Upper lobe of left lung (tissue), 6 donors: ENCODE data around the gene TLE2. TPM values are rescaled to one million over a fixed set of nuclear protein-coding genes. Genes with fewer than 3 reads are reported as not detected.

ENCODE experiments used
- ATAC-seq, 2 donors: fragments of 200-7000 bp; cut with Tn5 transposase; one replicate each; pipeline ENCODE4 v1.9.1; 2022; ENCODE audit warnings: mild to moderate bottlenecking in 2 of 2, moderate library complexity in 2 of 2; ENCODE audit not compliant: low FRiP score in 2 of 2
- DNase-seq, 2 donors: peaks; one replicate each; pipeline ENCODE4 v3.0.0-alpha.2; 2019 to 2020
- H3K27ac ChIP-seq, 4 donors: fragments of 200-600 bp; sonication (generic); one replicate each; pipeline ENCODE4 v1.5.1; 2016 to 2019
- H3K27me3 ChIP-seq, 4 donors: fragments of 200-600 bp; sonication (generic); one replicate each; pipeline ENCODE4 v1.5.1; 2017 to 2019
- H3K36me3 ChIP-seq, 4 donors: fragments of 200-600 bp; sonication (generic); one replicate each; pipeline ENCODE4 v1.5.1; 2016 to 2019
- H3K4me1 ChIP-seq, 4 donors: fragments of 200-600 bp; sonication (generic); one replicate each; pipeline ENCODE4 v1.5.1; 2018 to 2019
- H3K4me3 ChIP-seq, 4 donors: fragments of 200-600 bp; sonication (generic); one replicate each; pipeline ENCODE4 v1.5.1; 2017 to 2019; ENCODE audit warnings: mild to moderate bottlenecking in 2 of 4, moderate library complexity in 1 of 4
- H3K9me3 ChIP-seq, 4 donors: fragments of 200-600 bp; sonication (generic); one replicate each; pipeline ENCODE4 v1.5.1; 2018 to 2019
- CTCF ChIP-seq, 6 experiments: fragments of 450-650 bp in 4 of 6; fragments of 200-600 bp in 2 of 6; sonication (generic) in 2 of 6; IDR thresholded peaks; one replicate each; pipeline ENCODE4 v1.5.1; 2016 to 2019; ENCODE audit warnings: antibody characterized with exemption in 6 of 6
- EP300 ChIP-seq, 4 donors: sonication (generic); formaldehyde crosslinking; IDR thresholded peaks; one replicate each; pipeline ENCODE4 v1.5.1; 2017; ENCODE audit warnings: antibody characterized with exemption in 4 of 4, control low read depth in 2 of 4
- POLR2A ChIP-seq, 4 donors: fragments of 450-650 bp; IDR thresholded peaks; one replicate each; pipeline ENCODE4 v1.5.1; 2016 to 2017; ENCODE audit warnings: antibody characterized with exemption in 4 of 4, mild to moderate bottlenecking in 2 of 4
- POLR2AphosphoS5 ChIP-seq, 2 donors: sonication (generic); formaldehyde crosslinking; IDR thresholded peaks; one replicate each; pipeline ENCODE4 v1.5.1; 2017; ENCODE audit warnings: antibody characterized with exemption in 2 of 2
- WGBS, 2 donors: methylation state at CpG; one replicate each; pipeline ENCODE4 v1.1.5; 2017 to 2018; 5-methylcytosine and 5-hydroxymethylcytosine counted together
- total RNA-seq, 6 donors: library from RNA; depleted of rRNA in 4 of 6; stranded (reverse); fragments of >200 nt in 4 of 6; gene quantifications; one replicate each; pipeline versions ENCODE4 v1.1.0 to v1.2.1, GENCODE V29; 2016 to 2021
- donor health status: DM: no; HTN: no; CAD: no; lungs with moderate emphysema.
- donor health status: DM: no; HTN: yes; CAD: no; lungs with severe emphysema.

The TLE2 gene
- total RNA-seq, 6 donors from 2014 or later = 35.0 to 115 (median 56.0) TPM

GRCh38 chr19:3006075-3006767 is 22.9 kb downstream of the TLE2 start:
- no peaks in the 10 kb centered on the region for H3K9me3 ChIP-seq
- TF ChIP-seq CTCF (IDR thresholded peaks at IDR 0.05) = no peak
- TF ChIP-seq POLR2AphosphoS5 (IDR thresholded peaks at IDR 0.05) = no peak
- TF ChIP-seq EP300 (IDR thresholded peaks at IDR 0.05) = no peak
- no peak for TF ChIP-seq POLR2A (IDR thresholded peaks at IDR 0.05)
- H3K27me3 ChIP-seq = no peaks in the 10 kb centered on the region
- H3K27ac ChIP-seq = no peak overlapping the region
- DNase-seq (no peak), ATAC-seq (peak in 1 of 2 donors; percentile 4)
- H3K4me3 ChIP-seq = no peak overlapping the region
- H3K36me3 ChIP-seq = peaks cover 0 to 93% (median 50%) of the 10 kb centered on the region in 4 donors
- H3K4me1 ChIP-seq = no peaks in the 10 kb centered on the region
- 85 to 86% methylated on average over 34 to 37 of the region's 37 CpGs for WGBS, 2 donors

GRCh38 chr19:3005345-3005744 is 23.7 kb downstream of the TLE2 start:
- Histone ChIP-seq H3K4me1 (no peaks in the 10 kb centered on the region), H3K27me3 (no peaks in the 10 kb centered on the region), H3K27ac (no peak overlapping the region), H3K36me3 (peaks cover 0 to 94% (median 43%) of the 10 kb centered on the region in 4 donors), H3K9me3 (no peaks in the 10 kb centered on the region), H3K4me3 (no peak overlapping the region)
- ATAC-seq = no peak
- TF ChIP-seq POLR2AphosphoS5 (IDR thresholded peaks at IDR 0.05) (no peak), POLR2A (IDR thresholded peaks at IDR 0.05) (no peak), CTCF (IDR thresholded peaks at IDR 0.05) (no peak), EP300 (IDR thresholded peaks at IDR 0.05) (no peak)
- 85 to 91% methylated on average over 9 to 18 of the region's 18 CpGs for WGBS, 2 donors
- DNase-seq = no peak

- no peaks in the 10 kb centered on the region for H3K27me3 ChIP-seq
- ATAC-seq = no peak
- no peak overlapping the region for H3K27ac ChIP-seq
- H3K4me3 ChIP-seq = no peak overlapping the region
- DNase-seq = no peak
- no peaks in the 10 kb centered on the region for H3K9me3 ChIP-seq
- no peaks in the 10 kb centered on the region for H3K4me1 ChIP-seq
- peaks cover 0 to 92% (median 39%) of the 10 kb centered on the region in 4 donors for H3K36me3 ChIP-seq
- WGBS, 2 donors = 86 to 99% methylated on average over 4 of the region's 4 CpGs
- TF ChIP-seq POLR2AphosphoS5 (IDR thresholded peaks at IDR 0.05) (no peak), POLR2A (IDR thresholded peaks at IDR 0.05) (no peak), CTCF (IDR thresholded peaks at IDR 0.05) (no peak), EP300 (IDR thresholded peaks at IDR 0.05) (no peak)
Observed at GRCh38 chr19:3004522-3004921, 24.6 kb downstream of the TLE2 start.

GRCh38 chr19:3003046-3003445 is 26.0 kb downstream of the TLE2 start:
- Histone ChIP-seq H3K27me3 (no peaks in the 10 kb centered on the region), H3K4me3 (no peak overlapping the region), H3K27ac (no peak overlapping the region), H3K9me3 (no peaks in the 10 kb centered on the region), H3K4me1 (no peaks in the 10 kb centered on the region), H3K36me3 (peaks cover 0 to 93% (median 32%) of the 10 kb centered on the region in 4 donors)
- ATAC-seq = no peak
- 93 to 94% methylated on average over 7 of the region's 7 CpGs for WGBS, 2 donors
- no peak for DNase-seq
- no peak for TF ChIP-seq EP300 (IDR thresholded peaks at IDR 0.05)
- no peak for TF ChIP-seq CTCF (IDR thresholded peaks at IDR 0.05)
- TF ChIP-seq POLR2AphosphoS5 (IDR thresholded peaks at IDR 0.05) = no peak
- no peak for TF ChIP-seq POLR2A (IDR thresholded peaks at IDR 0.05)
